ENCODE data around the gene VPS8. TPM values are rescaled to one million over a fixed set of nuclear protein-coding genes. Genes with fewer than 3 reads are reported as not detected.

Gene VPS8
- total RNA-seq, 2 donors from 2014 or later, result 39.2 to 52.7 TPM

GRCh38 chr3:184766555-184767261 is 45.3 kb upstream of the VPS8 start:
- WGBS, 2 donors, result 80 to 95% methylated on average over 4 of the region's 4 CpGs
- H3K4me3 ChIP-seq, result no peak overlapping the region
- TF ChIP-seq CTCF (IDR thresholded peaks at IDR 0.05) (no peak), POLR2A (IDR thresholded peaks at IDR 0.05) (no peak)
- no peaks in the 10 kb centered on the region for H3K27me3 ChIP-seq
- H3K27ac ChIP-seq, result no peak overlapping the region
- peaks cover 18% of the 10 kb centered on the region for H3K4me1 ChIP-seq
- ATAC-seq (no peak), DNase-seq (no peak)
- H3K36me3 ChIP-seq (replicated peaks in 1 of 2; ENCODE audit: insufficient read depth in 1 of 2, low read depth in 2 of 2), result no peaks in the 10 kb centered on the region
- H3K9me3 ChIP-seq, result no peaks in the 10 kb centered on the region
- intact Hi-C loops (cut with DNase I), result no loop called here

- WGBS, 2 donors, result 82 to 87% methylated on average over 11 to 12 of the region's 12 CpGs
- DNase-seq, result no peak
Observed at GRCh38 chr3:184767377-184767776, 44.6 kb upstream of the VPS8 start.

DNA sequence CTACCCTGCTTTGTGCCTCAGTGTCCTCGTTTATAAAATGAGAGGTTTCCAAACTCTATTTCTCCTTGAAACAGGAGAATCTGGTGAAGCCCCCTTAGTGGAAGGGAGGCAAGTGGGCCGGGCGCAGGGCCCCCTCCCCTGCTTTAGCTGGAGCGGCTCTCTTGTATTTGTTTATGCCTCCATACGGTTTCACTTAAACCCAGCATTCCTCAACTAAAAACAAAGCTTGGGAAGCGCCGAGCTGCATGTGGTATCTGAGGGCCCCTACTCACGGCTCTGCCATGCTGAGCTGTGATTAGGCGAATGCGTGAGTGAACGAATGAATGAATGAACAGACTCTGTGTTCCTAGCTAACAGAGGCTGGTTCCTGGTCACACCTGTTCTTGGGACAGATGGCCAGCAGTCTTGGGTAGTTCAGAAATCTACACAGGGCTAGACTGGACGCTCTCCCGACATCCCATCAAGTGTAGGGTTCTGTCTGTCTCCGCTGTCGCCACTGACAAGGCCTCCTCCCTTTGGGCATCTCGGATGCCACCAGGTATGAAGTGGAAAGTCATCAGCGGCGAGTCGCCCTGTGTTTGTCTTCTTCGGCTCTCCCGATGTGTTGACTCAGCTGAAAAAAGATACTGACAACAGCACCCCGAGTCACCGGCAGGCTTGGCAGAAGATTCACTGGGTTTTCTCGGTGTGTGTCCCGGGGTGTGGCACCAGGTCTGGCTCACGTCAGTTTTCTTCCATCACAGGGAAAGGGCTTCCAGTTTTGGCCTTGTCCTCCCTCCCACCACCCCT is 42.4 kb upstream of the VPS8 start:
- intact Hi-C loops (cut with DNase I), result loop anchor here (10.0 kb wide), 1 partner anchor 55 kb away; the partner anchor contains the start of gene MAGEF1
- TF ChIP-seq CTCF (IDR thresholded peaks at IDR 0.05) (no peak), POLR2A (IDR thresholded peaks at IDR 0.05) (no peak)
- no peaks in the 10 kb centered on the region for H3K9me3 ChIP-seq
- 67% methylated on average over 26 of the region's 26 CpGs for WGBS, 2 donors
- H3K27me3 ChIP-seq, result no peaks in the 10 kb centered on the region
- H3K4me1 ChIP-seq, result peaks cover 5% of the 10 kb centered on the region
- H3K4me3 ChIP-seq, result no peak overlapping the region
- H3K27ac ChIP-seq, result no peak overlapping the region
- ATAC-seq, result no peak
- no peaks in the 10 kb centered on the region for H3K36me3 ChIP-seq (replicated peaks in 1 of 2; ENCODE audit: insufficient read depth in 1 of 2, low read depth in 2 of 2)
- DNase-seq, result peak in 1 of 4 donors; percentile 0

More at GRCh38 chr3:184767377-184767776, 44.6 kb upstream of the VPS8 start:
- no peak overlapping the region for H3K4me3 ChIP-seq
- H3K9me3 ChIP-seq, result no peaks in the 10 kb centered on the region
- no peak for ATAC-seq
- intact Hi-C loops (cut with DNase I), result no loop called here
- no peak overlapping the region for H3K27ac ChIP-seq
- TF ChIP-seq CTCF (IDR thresholded peaks at IDR 0.05), result no peak
- TF ChIP-seq POLR2A (IDR thresholded peaks at IDR 0.05), result no peak
- no peaks in the 10 kb centered on the region for H3K36me3 ChIP-seq (replicated peaks in 1 of 2; ENCODE audit: insufficient read depth in 1 of 2, low read depth in 2 of 2)
- no peaks in the 10 kb centered on the region for H3K27me3 ChIP-seq
- peaks cover 11% of the 10 kb centered on the region for H3K4me1 ChIP-seq

DNA sequence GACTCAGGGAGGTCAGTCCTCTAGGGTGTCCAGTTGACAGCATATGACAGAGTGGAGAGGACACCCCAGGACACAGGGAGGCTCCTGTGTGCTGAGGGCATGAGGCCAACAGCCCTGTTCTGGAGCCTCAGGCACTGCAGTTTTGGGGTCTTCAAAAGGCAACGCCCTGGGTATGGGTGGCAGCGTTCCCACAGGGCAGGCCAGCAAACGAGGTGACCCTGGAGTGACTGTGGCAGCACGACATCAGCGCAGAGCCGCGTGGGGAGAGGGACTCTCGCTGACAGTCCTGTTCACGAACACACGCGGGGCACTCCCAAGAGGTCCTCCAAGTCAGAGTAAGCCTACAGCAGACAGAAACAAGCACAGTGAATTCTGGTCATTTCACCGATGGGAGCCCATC is 41.4 kb upstream of the VPS8 start:
- intact Hi-C loops (cut with DNase I), result loop anchor here (10.0 kb wide), 1 partner anchor 56 kb away; the partner anchor contains the start of gene MAGEF1
- no peak for TF ChIP-seq CTCF (IDR thresholded peaks at IDR 0.05)

More for the DNA sequence above, 41.4 kb upstream of the VPS8 start:
- Histone ChIP-seq H3K27me3 (no peaks in the 10 kb centered on the region), H3K36me3 (replicated peaks in 1 of 2; ENCODE audit: insufficient read depth in 1 of 2, low read depth in 2 of 2) (no peaks in the 10 kb centered on the region), H3K4me3 (no peak overlapping the region), H3K4me1 (no peaks in the 10 kb centered on the region), H3K27ac (no peak overlapping the region), H3K9me3 (no peaks in the 10 kb centered on the region)
- WGBS, 2 donors, result 81 to 83% methylated on average over 1 to 12 of the region's 12 CpGs
- ATAC-seq, result no peak
- DNase-seq, result no peak

All from body of pancreas (tissue), 4 donors.